ENCODE data around the gene KIAA2012. TPM values are rescaled to one million over a fixed set of nuclear protein-coding genes. Genes with fewer than 3 reads are reported as not detected.

The KIAA2012 gene
- total and polyA plus RNA-seq, 5 donors from 2014 or later, result not detected

DNA sequence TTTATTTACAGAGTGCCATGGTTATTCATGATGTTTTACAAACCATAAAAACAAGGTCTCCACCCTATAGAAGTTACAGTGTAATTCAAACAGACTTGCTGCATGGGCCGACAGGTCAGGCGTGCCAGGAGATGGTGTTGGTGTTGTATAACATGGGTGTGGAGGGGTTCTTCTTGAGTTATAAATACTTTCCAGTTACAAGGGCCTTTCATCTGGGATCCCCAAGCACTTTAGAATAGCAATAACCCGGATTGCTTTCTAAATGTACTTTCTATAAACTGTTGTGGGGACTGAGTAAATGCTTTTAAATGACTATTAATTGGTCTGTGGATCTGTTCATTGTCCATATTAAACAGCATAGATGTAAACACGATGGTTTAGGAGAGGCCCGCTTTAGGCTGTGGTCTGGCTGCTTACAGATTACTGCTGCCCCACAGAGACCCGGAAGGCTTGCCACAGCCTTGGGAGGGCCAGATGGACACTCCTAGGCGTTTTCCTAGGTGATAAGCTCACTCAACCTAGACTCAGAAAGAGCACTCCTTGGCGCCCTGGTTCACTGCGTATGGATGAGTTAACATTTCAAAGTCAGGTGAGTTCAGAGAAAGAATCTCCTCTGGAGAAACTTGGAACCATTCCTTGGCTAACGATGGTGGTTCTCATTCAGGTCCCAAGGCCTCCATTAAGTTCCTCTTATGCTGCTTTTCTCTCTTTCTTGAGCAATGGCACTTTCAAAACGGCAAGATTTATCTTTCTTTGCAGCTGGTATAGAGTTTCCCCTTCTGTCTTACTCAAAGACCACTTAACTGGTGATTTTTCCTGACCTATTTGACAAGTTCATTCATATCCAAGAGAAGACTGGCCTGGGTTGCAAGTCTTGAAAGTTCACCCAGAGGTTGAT is 3.6 kb upstream of the KIAA2012 start:
- Histone ChIP-seq H3K27ac (ENCODE audit: insufficient read depth, low read length, poor library complexity, severe bottlenecking) (no peak overlapping the region), H3K27me3 (ENCODE audit: control insufficient read depth, insufficient read depth, low read length) (peaks cover 3% of the 10 kb centered on the region), H3K36me3 (ENCODE audit: control insufficient read depth, insufficient read depth, low read length) (no peaks in the 10 kb centered on the region), H3K9me3 (ENCODE audit: control insufficient read depth in 2 of 2, low read length in 2 of 2) (no peaks in the 10 kb centered on the region), H3K4me1 (ENCODE audit: control insufficient read depth, insufficient read depth, low read length, poor library complexity, severe bottlenecking) (no peaks in the 10 kb centered on the region), H3K4me3 (ENCODE audit: low read depth, low read length) (no peak overlapping the region)
- DNase-seq, result no peak
- no peaks in the 10 kb centered on the region for H3K9me3 Mint-ChIP-seq
- H3K27ac Mint-ChIP-seq, result no peak overlapping the region
- peaks cover 21% of the 10 kb centered on the region for H3K27me3 Mint-ChIP-seq
- H3K36me3 Mint-ChIP-seq, result no peaks in the 10 kb centered on the region
- no peak for ATAC-seq (ENCODE audit: low read depth in 2 of 2)
- H3K4me1 Mint-ChIP-seq, result no peaks in the 10 kb centered on the region
- H3K4me3 Mint-ChIP-seq, result no peak overlapping the region

DNA sequence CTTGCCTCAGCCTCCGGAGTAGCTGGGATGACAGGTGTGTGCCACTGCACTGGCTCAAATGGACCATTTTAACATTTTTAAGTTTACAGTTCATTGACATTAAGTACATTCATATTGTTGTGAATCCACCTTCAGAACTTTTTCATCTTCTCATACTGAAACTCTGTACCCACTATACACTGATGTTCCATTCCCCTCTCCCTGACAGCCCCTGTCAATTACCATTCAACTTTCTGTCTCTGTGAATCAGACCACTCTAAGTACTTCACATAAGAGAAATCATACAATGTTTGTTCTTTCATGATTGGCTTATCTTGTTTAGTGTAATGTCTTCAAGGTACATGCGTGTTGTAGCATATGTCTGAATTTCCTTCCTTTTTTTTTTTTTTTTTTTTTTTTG is 1.9 kb upstream of the KIAA2012 start:
- peaks cover 26% of the 10 kb centered on the region for H3K27me3 Mint-ChIP-seq

DNA sequence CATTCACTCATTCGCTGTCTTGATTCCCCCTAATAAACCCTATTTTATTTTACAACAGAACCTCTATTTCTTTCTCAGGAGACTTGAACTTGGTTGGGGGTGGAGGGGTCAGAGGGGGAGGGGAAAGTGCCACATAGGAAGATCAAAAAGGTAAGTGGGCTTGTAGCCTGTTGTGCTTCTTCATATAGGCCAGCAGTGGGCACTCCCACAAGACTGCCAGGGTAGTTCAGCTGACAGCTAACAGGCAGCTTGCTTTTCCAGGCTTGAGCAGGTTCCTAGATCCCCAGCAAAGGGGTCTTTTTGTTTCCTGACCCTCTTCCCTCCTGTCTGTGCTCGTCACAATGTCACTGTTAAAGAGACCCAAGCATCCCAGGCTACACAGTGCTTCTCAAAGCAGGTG is 829 bp upstream of the KIAA2012 start:
- Histone ChIP-seq H3K4me1 (ENCODE audit: control insufficient read depth, insufficient read depth, low read length, poor library complexity, severe bottlenecking) (no peaks in the 10 kb centered on the region), H3K36me3 (ENCODE audit: control insufficient read depth, insufficient read depth, low read length) (no peaks in the 10 kb centered on the region), H3K9me3 (ENCODE audit: control insufficient read depth in 2 of 2, low read length in 2 of 2) (no peaks in the 10 kb centered on the region), H3K4me3 (ENCODE audit: low read depth, low read length) (no peak overlapping the region), H3K27me3 (ENCODE audit: control insufficient read depth, insufficient read depth, low read length) (no peaks in the 10 kb centered on the region), H3K27ac (ENCODE audit: insufficient read depth, low read length, poor library complexity, severe bottlenecking) (no peak overlapping the region)
- Mint-ChIP-seq H3K36me3 (no peaks in the 10 kb centered on the region), H3K9me3 (no peaks in the 10 kb centered on the region), H3K27ac (no peak overlapping the region), H3K4me1 (no peaks in the 10 kb centered on the region), H3K4me3 (no peak overlapping the region), H3K27me3 (peaks cover 24% of the 10 kb centered on the region)
- DNase-seq (no peak), ATAC-seq (ENCODE audit: low read depth in 2 of 2) (no peak)

More for the DNA sequence above, 1.9 kb upstream of the KIAA2012 start:
- H3K27me3 ChIP-seq (ENCODE audit: control insufficient read depth, insufficient read depth, low read length), result no peaks in the 10 kb centered on the region
- H3K4me3 ChIP-seq (ENCODE audit: low read depth, low read length), result no peak overlapping the region
- ATAC-seq (ENCODE audit: low read depth in 2 of 2), result no peak
- no peaks in the 10 kb centered on the region for H3K36me3 ChIP-seq (ENCODE audit: control insufficient read depth, insufficient read depth, low read length)
- H3K27ac Mint-ChIP-seq, result no peak overlapping the region
- H3K4me1 Mint-ChIP-seq, result no peaks in the 10 kb centered on the region
- H3K36me3 Mint-ChIP-seq, result no peaks in the 10 kb centered on the region
- no peaks in the 10 kb centered on the region for H3K9me3 Mint-ChIP-seq
- H3K4me3 Mint-ChIP-seq, result no peak overlapping the region
- no peak overlapping the region for H3K27ac ChIP-seq (ENCODE audit: insufficient read depth, low read length, poor library complexity, severe bottlenecking)
- H3K9me3 ChIP-seq (ENCODE audit: control insufficient read depth in 2 of 2, low read length in 2 of 2), result no peaks in the 10 kb centered on the region
- H3K4me1 ChIP-seq (ENCODE audit: control insufficient read depth, insufficient read depth, low read length, poor library complexity, severe bottlenecking), result no peaks in the 10 kb centered on the region
- DNase-seq, result no peak

DNA sequence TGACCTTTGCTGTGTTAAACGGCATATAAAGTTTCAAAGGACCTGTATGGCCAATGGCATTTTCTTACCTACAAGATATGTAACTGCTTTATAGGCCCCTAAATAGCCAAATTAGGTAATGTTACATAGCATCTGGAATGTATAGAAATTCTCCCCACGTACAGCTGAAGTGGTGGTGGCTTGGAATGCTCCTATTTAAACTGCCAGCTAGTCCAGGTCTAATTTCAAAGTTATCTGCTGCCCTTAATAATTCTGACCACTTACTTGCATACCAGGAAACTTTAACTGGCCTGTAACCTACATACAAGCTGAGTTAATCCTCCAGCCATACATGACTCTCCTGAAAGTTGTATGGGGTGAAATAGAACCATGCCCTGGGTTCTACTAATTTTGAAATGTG is 1.3 kb downstream of the KIAA2012 start:
- H3K4me1 Mint-ChIP-seq, result no peaks in the 10 kb centered on the region
- Histone ChIP-seq H3K9me3 (ENCODE audit: control insufficient read depth in 2 of 2, low read length in 2 of 2) (no peaks in the 10 kb centered on the region), H3K4me3 (ENCODE audit: low read depth, low read length) (no peak overlapping the region), H3K27ac (ENCODE audit: insufficient read depth, low read length, poor library complexity, severe bottlenecking) (no peak overlapping the region), H3K27me3 (ENCODE audit: control insufficient read depth, insufficient read depth, low read length) (no peaks in the 10 kb centered on the region), H3K36me3 (ENCODE audit: control insufficient read depth, insufficient read depth, low read length) (no peaks in the 10 kb centered on the region), H3K4me1 (ENCODE audit: control insufficient read depth, insufficient read depth, low read length, poor library complexity, severe bottlenecking) (no peaks in the 10 kb centered on the region)
- H3K9me3 Mint-ChIP-seq, result no peaks in the 10 kb centered on the region
- no peak for DNase-seq
- ATAC-seq (ENCODE audit: low read depth in 2 of 2), result no peak
- H3K27ac Mint-ChIP-seq, result no peak overlapping the region
- H3K4me3 Mint-ChIP-seq, result no peak overlapping the region
- H3K27me3 Mint-ChIP-seq, result peaks cover 12% of the 10 kb centered on the region
- H3K36me3 Mint-ChIP-seq, result no peaks in the 10 kb centered on the region

DNA sequence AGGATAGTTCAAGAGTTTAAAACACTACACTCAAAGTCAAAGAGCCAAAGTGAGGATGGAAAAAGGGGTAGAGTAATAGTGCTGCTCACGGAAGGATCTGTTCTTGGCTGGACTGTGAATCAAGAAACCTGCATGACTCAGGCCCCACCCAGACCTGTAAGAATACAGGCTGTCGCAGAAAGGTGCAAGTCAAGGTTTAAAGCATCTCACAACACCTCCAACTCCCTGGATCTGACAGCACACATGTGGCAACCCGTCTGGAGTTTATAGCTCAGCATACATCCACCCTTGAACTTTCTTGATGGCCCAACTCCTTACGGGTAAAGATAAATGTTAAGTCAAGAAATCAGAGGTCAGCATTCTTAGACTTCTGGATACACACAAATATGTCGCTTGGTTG is 6.3 kb downstream of the KIAA2012 start:
- H3K27me3 ChIP-seq (ENCODE audit: control insufficient read depth, insufficient read depth, low read length), result no peaks in the 10 kb centered on the region
- Mint-ChIP-seq H3K27me3 (peaks cover 19% of the 10 kb centered on the region), H3K27ac (no peak overlapping the region), H3K4me1 (no peaks in the 10 kb centered on the region), H3K36me3 (no peaks in the 10 kb centered on the region), H3K9me3 (peaks cover 0 to 4% (median 0%) of the 10 kb centered on the region in 7 donors), H3K4me3 (no peak overlapping the region)
- DNase-seq (no peak), ATAC-seq (ENCODE audit: low read depth in 2 of 2) (no peak)
- no peaks in the 10 kb centered on the region for H3K9me3 ChIP-seq (ENCODE audit: control insufficient read depth in 2 of 2, low read length in 2 of 2)
- H3K4me3 ChIP-seq (ENCODE audit: low read depth, low read length), result no peak overlapping the region
- no peaks in the 10 kb centered on the region for H3K4me1 ChIP-seq (ENCODE audit: control insufficient read depth, insufficient read depth, low read length, poor library complexity, severe bottlenecking)
- no peaks in the 10 kb centered on the region for H3K36me3 ChIP-seq (ENCODE audit: control insufficient read depth, insufficient read depth, low read length)
- H3K27ac ChIP-seq (ENCODE audit: insufficient read depth, low read length, poor library complexity, severe bottlenecking), result no peak overlapping the region

DNA sequence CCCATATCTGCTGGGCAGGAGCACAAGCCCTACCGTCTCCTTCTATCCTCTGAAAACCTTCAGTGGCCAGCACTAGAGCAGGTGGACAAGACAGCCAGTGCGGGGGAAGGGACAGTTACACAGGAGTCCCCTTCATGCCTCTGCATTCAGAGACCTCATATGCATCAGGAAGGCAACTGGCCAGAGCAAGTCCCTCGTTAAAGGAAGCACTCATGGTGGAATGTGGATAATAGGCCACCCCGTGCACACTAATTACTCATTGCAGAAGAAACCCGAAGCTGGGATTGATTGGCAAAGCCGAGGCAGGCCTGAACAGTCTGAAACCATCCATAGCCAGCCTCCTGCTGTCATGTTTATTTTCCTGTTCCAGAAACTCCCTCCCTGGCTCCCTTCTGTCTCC is 11.2 kb downstream of the KIAA2012 start:
- peaks cover 1% of the 10 kb centered on the region for H3K27me3 ChIP-seq (ENCODE audit: control insufficient read depth, insufficient read depth, low read length)
- H3K4me1 ChIP-seq (ENCODE audit: control insufficient read depth, insufficient read depth, low read length, poor library complexity, severe bottlenecking), result no peaks in the 10 kb centered on the region
- no peak overlapping the region for H3K27ac ChIP-seq (ENCODE audit: insufficient read depth, low read length, poor library complexity, severe bottlenecking)
- Mint-ChIP-seq H3K36me3 (no peaks in the 10 kb centered on the region), H3K27me3 (peaks cover 15% of the 10 kb centered on the region), H3K9me3 (peaks cover 0 to 4% (median 0%) of the 10 kb centered on the region in 7 donors), H3K4me1 (no peaks in the 10 kb centered on the region), H3K27ac (no peak overlapping the region), H3K4me3 (peak overlapping the region in 1 of 4 donors; percentile 8)
- DNase-seq (no peak), ATAC-seq (ENCODE audit: low read depth in 2 of 2) (no peak)
- no peaks in the 10 kb centered on the region for H3K36me3 ChIP-seq (ENCODE audit: control insufficient read depth, insufficient read depth, low read length)
- H3K4me3 ChIP-seq (ENCODE audit: low read depth, low read length), result no peak overlapping the region
- no peaks in the 10 kb centered on the region for H3K9me3 ChIP-seq (ENCODE audit: control insufficient read depth in 2 of 2, low read length in 2 of 2)

DNA sequence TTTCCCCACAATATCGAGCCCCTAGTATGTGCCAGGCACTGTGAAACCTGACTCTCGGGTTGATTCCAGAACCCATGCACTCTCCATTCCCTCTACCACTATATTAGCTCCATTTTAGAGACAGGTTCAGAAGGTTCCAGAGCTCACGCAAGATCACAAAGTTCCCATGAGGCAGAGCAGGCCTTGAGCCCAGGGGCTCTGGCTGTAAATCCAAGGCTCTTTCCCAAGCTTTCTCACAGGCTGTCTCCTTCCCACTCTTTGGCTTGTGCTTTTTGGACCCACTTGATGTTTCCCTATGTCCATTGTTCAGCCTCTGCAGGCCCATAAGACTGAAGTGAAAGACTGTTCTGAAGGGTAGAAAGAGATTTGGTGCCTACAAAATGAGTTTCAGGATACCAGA is 15.7 kb downstream of the KIAA2012 start:
- Mint-ChIP-seq H3K36me3 (no peaks in the 10 kb centered on the region), H3K4me3 (no peak overlapping the region), H3K4me1 (no peaks in the 10 kb centered on the region), H3K9me3 (no peaks in the 10 kb centered on the region), H3K27ac (no peak overlapping the region), H3K27me3 (peaks cover 29% of the 10 kb centered on the region)
- no peak overlapping the region for H3K27ac ChIP-seq (ENCODE audit: insufficient read depth, low read length, poor library complexity, severe bottlenecking)
- H3K27me3 ChIP-seq (ENCODE audit: control insufficient read depth, insufficient read depth, low read length), result peaks cover 4% of the 10 kb centered on the region
- H3K36me3 ChIP-seq (ENCODE audit: control insufficient read depth, insufficient read depth, low read length), result no peaks in the 10 kb centered on the region
- no peaks in the 10 kb centered on the region for H3K9me3 ChIP-seq (ENCODE audit: control insufficient read depth in 2 of 2, low read length in 2 of 2)
- H3K4me3 ChIP-seq (ENCODE audit: low read depth, low read length), result no peak overlapping the region
- no peaks in the 10 kb centered on the region for H3K4me1 ChIP-seq (ENCODE audit: control insufficient read depth, insufficient read depth, low read length, poor library complexity, severe bottlenecking)
- no peak for ATAC-seq (ENCODE audit: low read depth in 2 of 2)
- DNase-seq, result no peak

DNA sequence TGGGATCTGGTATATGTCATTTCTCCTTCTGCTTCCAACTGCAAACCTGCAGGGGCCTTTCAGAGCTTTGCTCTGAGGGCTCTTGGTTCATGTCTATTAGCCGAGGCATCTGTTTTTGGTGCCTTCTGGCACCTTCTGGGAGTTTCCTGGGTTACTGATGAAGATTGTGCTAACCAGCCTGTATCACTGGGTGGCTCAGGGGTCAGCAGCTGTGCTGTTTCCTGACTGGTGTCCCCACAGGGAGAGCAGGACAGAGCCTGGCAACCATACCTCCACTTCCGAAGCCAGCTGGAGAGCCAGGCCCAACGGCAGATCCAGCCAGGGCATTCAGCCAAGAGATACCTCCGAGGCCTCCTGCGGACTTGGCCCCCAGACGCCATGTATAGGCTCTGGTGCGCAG is 17.5 kb downstream of the KIAA2012 start:
- H3K4me1 Mint-ChIP-seq, result no peaks in the 10 kb centered on the region
- ATAC-seq (ENCODE audit: low read depth in 2 of 2) (no peak), DNase-seq (no peak)
- H3K27ac Mint-ChIP-seq, result no peak overlapping the region
- no peaks in the 10 kb centered on the region for H3K4me1 ChIP-seq (ENCODE audit: control insufficient read depth, insufficient read depth, low read length, poor library complexity, severe bottlenecking)
- H3K4me3 Mint-ChIP-seq, result no peak overlapping the region
- peaks cover 8% of the 10 kb centered on the region for H3K27me3 ChIP-seq (ENCODE audit: control insufficient read depth, insufficient read depth, low read length)
- no peaks in the 10 kb centered on the region for H3K9me3 Mint-ChIP-seq
- no peaks in the 10 kb centered on the region for H3K36me3 Mint-ChIP-seq
- H3K27me3 Mint-ChIP-seq, result peaks cover 24% of the 10 kb centered on the region
- no peaks in the 10 kb centered on the region for H3K36me3 ChIP-seq (ENCODE audit: control insufficient read depth, insufficient read depth, low read length)
- no peak overlapping the region for H3K27ac ChIP-seq (ENCODE audit: insufficient read depth, low read length, poor library complexity, severe bottlenecking)
- H3K4me3 ChIP-seq (ENCODE audit: low read depth, low read length), result no peak overlapping the region
- no peaks in the 10 kb centered on the region for H3K9me3 ChIP-seq (ENCODE audit: control insufficient read depth in 2 of 2, low read length in 2 of 2)

Measured in CD4-positive, CD25-positive, alpha-beta regulatory T cell (primary cell).